HEK293T (cell line): ENCODE measurements around the gene KCNG1.
A peak's percentile ranks its signal among the peaks of the same experiment; 100 is the strongest.

Experiments used
- CTCF ChIA-PET: fragments of 350-600 bp; formaldehyde crosslinking; extraction: SDS; loops from one replicate; lab custom pipeline; 2021; ENCODE audit warnings: antibody characterized with exemption, inconsistent platforms; lab: Yijun Ruan, JAX
- POLR2A ChIA-PET: fragments of 350-600 bp; formaldehyde crosslinking; extraction: SDS; loops from one replicate; lab custom pipeline; 2020; ENCODE audit warnings: antibody characterized with exemption, inconsistent platforms; lab: Yijun Ruan, JAX
- DNase-seq: peaks from one replicate; pipeline ENCODE4 v3.0.0; 2012; ENCODE audit warnings: mixed read lengths; ENCODE audit errors: extremely low spot score
- ARNT ChIP-seq: fragments of 450-650 bp; IDR thresholded peaks from 2 replicates; pipeline ENCODE4 v1.6.1; 2017; ENCODE audit warnings: mild to moderate bottlenecking
- BHLHE40 ChIP-seq: fragments of 450-650 bp; IDR thresholded peaks from 2 replicates; pipeline ENCODE4 v1.6.1; 2016; ENCODE audit warnings: mild to moderate bottlenecking, moderate library complexity, borderline replicate concordance
- CTBP1 ChIP-seq: fragments of 450-650 bp; IDR thresholded peaks from 2 replicates; pipeline ENCODE4 v1.6.1; 2016; ENCODE audit warnings: borderline replicate concordance
- ELF4 ChIP-seq: fragments of 450-650 bp; IDR thresholded peaks from 2 replicates; pipeline ENCODE4 v1.6.1; 2017; ENCODE audit warnings: antibody characterized with exemption
- FOXA1 ChIP-seq: fragments of 450-650 bp; IDR thresholded peaks from 2 replicates; pipeline ENCODE4 v1.6.1; 2016; ENCODE audit warnings: mild to moderate bottlenecking
- FOXK2 ChIP-seq: fragments of 450-650 bp; IDR thresholded peaks from 2 replicates; pipeline ENCODE4 v1.6.1; 2016; ENCODE audit warnings: mild to moderate bottlenecking
- FOXM1 ChIP-seq: fragments of 450-650 bp; IDR thresholded peaks from 2 replicates; pipeline ENCODE4 v1.6.1; 2017; ENCODE audit warnings: mild to moderate bottlenecking, borderline replicate concordance
- HDGF ChIP-seq: fragments of 450-650 bp; IDR thresholded peaks from 2 replicates; pipeline ENCODE4 v1.6.1; 2017; ENCODE audit warnings: antibody characterized with exemption, borderline replicate concordance
- L3MBTL2 ChIP-seq: fragments of 450-650 bp; conservative IDR thresholded peaks from 2 replicates; pipeline ENCODE4 v1.6.1; 2016; ENCODE audit warnings: mild to moderate bottlenecking
- LEF1 ChIP-seq: fragments of 450-650 bp; IDR thresholded peaks from 2 replicates; pipeline ENCODE4 v1.6.1; 2017; ENCODE audit warnings: mild to moderate bottlenecking, borderline replicate concordance
- NFRKB ChIP-seq: fragments of 450-650 bp; IDR thresholded peaks from 2 replicates; pipeline ENCODE4 v1.6.1; 2016; ENCODE audit warnings: mild to moderate bottlenecking, moderate library complexity
- PKNOX1 ChIP-seq: fragments of 450-650 bp; IDR thresholded peaks from 2 replicates; pipeline ENCODE4 v1.6.1; 2016
- SP1 ChIP-seq: fragments of 450-650 bp; IDR thresholded peaks from 2 replicates; pipeline ENCODE4 v1.6.1; 2017
- SUZ12 ChIP-seq: fragments of 450-650 bp; IDR thresholded peaks from 2 replicates; pipeline ENCODE4 v1.6.1; 2016; ENCODE audit warnings: mild to moderate bottlenecking
- TARDBP ChIP-seq: fragments of 450-650 bp; IDR thresholded peaks from 2 replicates; pipeline ENCODE4 v1.6.1; 2016
- ZNF384 ChIP-seq: fragments of 450-650 bp; IDR thresholded peaks from 2 replicates; pipeline ENCODE4 v1.6.1; 2016

The KCNG1 gene

GRCh38 chr20:50995506-50995905, 27.4 kb downstream of the KCNG1 start:
- ChIA-PET POLR2A (no interaction called here), CTCF (no interaction called here)
- no peak for TF ChIP-seq PKNOX1
- no peak for TF ChIP-seq TARDBP
- no peak for TF ChIP-seq SP1
- no peak for TF ChIP-seq ELF4
- TF ChIP-seq FOXK2: no peak
- TF ChIP-seq L3MBTL2: no peak
- no peak for TF ChIP-seq SUZ12
- TF ChIP-seq LEF1: no peak
- no peak for TF ChIP-seq FOXM1
- no peak for TF ChIP-seq CTBP1
- TF ChIP-seq NFRKB: no peak
- TF ChIP-seq ARNT: no peak
- no peak for TF ChIP-seq ZNF384
- TF ChIP-seq FOXA1: no peak
- no peak for TF ChIP-seq BHLHE40
- no peak for TF ChIP-seq HDGF
- DNase-seq: no peak

- ChIA-PET POLR2A (no interaction called here), CTCF (interaction anchor here (0.6 to 1.9 kb wide), 5 partner anchors 107 to 882 kb away, joined by 3 to 5 read pairs (median 4); no protein-coding TSS in a partner anchor)
- no peak for DNase-seq
- TF ChIP-seq CTBP1 (no peak), NFRKB (no peak), ELF4 (no peak), TARDBP (no peak)
Measured at GRCh38 chr20:50993876-50994275, 29.0 kb downstream of the KCNG1 start.

GRCh38 chr20:50992733-50993457, 30.0 kb downstream of the KCNG1 start:
- POLR2A ChIA-PET: no interaction called here
- peak; percentile 66 for TF ChIP-seq L3MBTL2
- no peak for TF ChIP-seq HDGF
- peak; percentile 12; the same call in 1 of the 2 replicates for TF ChIP-seq PKNOX1
- CTCF ChIA-PET: interaction anchor here (0.5 to 2.3 kb wide), 14 partner anchors 11 to 883 kb away, joined by 3 to 10 read pairs (median 4); partner anchors contain the start of gene BCAS4
- DNase-seq: peak; percentile 86

- ChIA-PET CTCF (interaction anchor here (0.6 to 2.3 kb wide), 11 partner anchors 11 to 608 kb away, joined by 3 to 10 read pairs (median 4); partner anchors contain the start of gene BCAS4), POLR2A (no interaction called here)
- no peak for DNase-seq
- no peak for TF ChIP-seq FOXA1
- no peak for TF ChIP-seq TARDBP
- TF ChIP-seq FOXK2: no peak
- TF ChIP-seq NFRKB: no peak
- no peak for TF ChIP-seq LEF1
Measured at GRCh38 chr20:50992336-50992732, 30.6 kb downstream of the KCNG1 start.

GRCh38 chr20:50991076-50991475, 31.8 kb downstream of the KCNG1 start:
- no peak for DNase-seq
- POLR2A ChIA-PET: no interaction called here
- no peak for TF ChIP-seq ZNF384
- no peak for TF ChIP-seq SUZ12
- no peak for TF ChIP-seq ARNT
- TF ChIP-seq PKNOX1: no peak
- CTCF ChIA-PET: interaction anchor here (0.7 to 1.0 kb wide), 3 partner anchors 9 to 323 kb away, joined by 3 to 4 read pairs (median 4); no protein-coding TSS in a partner anchor

GRCh38 chr20:50987493-50988210, 35.3 kb downstream of the KCNG1 start:
- TF ChIP-seq TARDBP: no peak
- ChIA-PET POLR2A (interaction anchor here (0.7 to 0.9 kb wide), 2 partner anchors 291 to 363 kb away, joined by 3 read pairs; no protein-coding TSS in a partner anchor), CTCF (interaction anchor here (0.5 to 1.8 kb wide), 25 partner anchors 10 to 638 kb away, joined by 3 to 32 read pairs (median 4); no protein-coding TSS in a partner anchor)
- peak; percentile 79 for DNase-seq

GRCh38 chr20:50983321-50983720, 39.6 kb downstream of the KCNG1 start:
- DNase-seq: no peak
- CTCF ChIA-PET: interaction anchor here (0.6 to 0.7 kb wide), 2 partner anchors 128 to 189 kb away, joined by 4 read pairs; partner anchors contain the start of gene BCAS4
- POLR2A ChIA-PET: no interaction called here
- TF ChIP-seq ELF4 (no peak), NFRKB (no peak), FOXA1 (no peak), TARDBP (no peak), HDGF (no peak), SP1 (no peak), BHLHE40 (no peak), SUZ12 (no peak)
